IPS DF 19.7 (cell line): ENCODE results near the gene AOAH.

ENCODE experiments used
- DNase-seq: peaks from one replicate; pipeline ENCODE4 v3.0.0-alpha.2; 2013; ENCODE audit warnings: low read depth, low spot score

AOAH gene, protein sequence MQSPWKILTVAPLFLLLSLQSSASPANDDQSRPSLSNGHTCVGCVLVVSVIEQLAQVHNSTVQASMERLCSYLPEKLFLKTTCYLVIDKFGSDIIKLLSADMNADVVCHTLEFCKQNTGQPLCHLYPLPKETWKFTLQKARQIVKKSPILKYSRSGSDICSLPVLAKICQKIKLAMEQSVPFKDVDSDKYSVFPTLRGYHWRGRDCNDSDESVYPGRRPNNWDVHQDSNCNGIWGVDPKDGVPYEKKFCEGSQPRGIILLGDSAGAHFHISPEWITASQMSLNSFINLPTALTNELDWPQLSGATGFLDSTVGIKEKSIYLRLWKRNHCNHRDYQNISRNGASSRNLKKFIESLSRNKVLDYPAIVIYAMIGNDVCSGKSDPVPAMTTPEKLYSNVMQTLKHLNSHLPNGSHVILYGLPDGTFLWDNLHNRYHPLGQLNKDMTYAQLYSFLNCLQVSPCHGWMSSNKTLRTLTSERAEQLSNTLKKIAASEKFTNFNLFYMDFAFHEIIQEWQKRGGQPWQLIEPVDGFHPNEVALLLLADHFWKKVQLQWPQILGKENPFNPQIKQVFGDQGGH

DNA sequence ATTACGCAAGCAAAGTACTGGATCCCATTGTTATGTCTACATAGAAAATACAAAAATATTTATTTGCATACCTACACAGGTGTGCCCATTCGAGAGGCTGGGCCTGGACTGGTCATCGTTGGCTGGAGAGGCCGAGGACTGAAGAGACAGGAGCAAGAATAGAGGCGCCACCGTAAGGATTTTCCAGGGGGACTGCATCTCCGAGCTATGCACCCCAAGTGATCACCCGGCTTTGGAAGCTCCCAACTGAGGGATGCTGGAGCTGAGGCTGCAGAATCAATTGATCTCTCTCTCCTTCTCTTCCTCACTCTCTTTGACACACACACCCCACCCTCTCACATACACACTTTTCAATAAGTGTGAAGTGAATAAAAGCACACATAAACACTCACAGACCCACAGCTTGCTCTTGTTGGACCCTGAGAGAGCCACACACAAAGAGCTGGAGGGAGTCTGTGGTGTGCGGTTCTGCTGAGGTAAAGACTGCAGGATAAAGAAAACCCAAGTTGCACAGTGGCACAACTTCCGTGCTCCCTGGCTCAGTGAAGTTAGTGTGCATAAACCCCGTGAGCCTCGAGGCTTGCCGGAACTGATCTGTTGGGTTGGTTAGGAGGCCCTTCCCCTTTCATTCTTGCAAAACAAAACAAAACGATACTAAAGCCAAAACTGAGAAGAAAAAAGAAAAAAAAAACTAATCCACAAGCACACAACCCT, at the start of gene AOAH:
Gene AOAH (minus strand): TSS at position 544 of the 714 bp plus-strand sequence. CDS start 346 bp downstream, at position 198.
- DNase-seq: no peak

DNA sequence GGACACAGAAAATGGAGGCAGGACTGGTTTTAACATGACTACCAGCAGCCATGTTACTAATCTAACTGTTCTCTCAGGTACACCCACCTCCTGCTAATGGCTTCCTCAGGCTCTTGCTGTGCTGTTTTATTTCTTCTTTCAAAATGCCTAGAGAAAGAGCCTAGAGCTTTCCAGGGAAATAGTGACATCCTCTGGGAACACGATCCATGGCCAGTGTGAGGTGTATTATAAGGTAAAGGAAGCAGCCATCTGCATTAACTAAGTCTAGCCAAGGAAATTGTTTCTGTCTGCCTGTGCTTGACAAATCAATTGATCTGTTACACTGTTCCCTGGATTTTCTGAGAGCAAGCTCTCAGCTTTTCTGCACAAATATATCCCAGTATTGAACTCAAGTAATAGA, 42.2 kb upstream of the AOAH start:
- DNase-seq: no peak

DNA sequence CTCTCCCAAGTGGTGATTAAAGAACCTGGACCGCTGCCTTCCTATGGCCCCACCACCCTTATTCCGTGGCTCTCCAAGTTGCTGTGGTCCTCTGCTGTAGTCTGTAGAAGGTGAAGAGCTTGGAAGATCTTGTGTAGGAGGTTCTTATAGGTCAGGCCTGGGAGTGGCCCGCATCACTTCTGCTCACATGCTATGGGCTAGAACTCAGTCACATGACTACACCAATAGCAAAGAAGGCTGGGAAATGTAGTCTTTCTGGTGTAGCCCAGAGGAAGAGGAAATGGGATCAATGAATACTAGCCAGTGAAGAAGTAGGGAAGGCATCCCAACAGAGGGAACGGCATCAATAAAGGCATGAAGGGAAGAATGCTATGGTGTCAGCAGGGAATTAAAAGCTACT, 41.3 kb upstream of the AOAH start:
- peak; percentile 38 for DNase-seq

DNA sequence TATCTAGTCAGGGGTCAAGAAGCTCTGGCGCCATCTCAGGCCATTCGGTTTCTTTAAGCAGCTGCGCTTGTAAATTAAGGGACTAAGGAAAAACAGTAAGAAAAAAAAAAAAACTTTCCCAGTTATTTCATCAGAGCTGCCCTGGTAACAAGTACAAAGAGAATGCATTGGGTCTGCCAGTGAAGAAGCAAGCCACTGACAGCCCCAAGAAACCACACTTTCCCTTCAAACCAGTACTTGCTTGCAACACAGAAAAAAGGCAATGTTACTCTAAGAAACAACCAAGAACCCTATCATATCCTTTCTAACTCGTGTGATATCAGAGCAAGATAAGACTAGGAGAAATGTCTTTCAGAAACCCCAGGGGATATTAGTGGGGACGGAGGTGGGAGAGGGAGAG, 40.6 kb upstream of the AOAH start:
- DNase-seq: no peak

DNA sequence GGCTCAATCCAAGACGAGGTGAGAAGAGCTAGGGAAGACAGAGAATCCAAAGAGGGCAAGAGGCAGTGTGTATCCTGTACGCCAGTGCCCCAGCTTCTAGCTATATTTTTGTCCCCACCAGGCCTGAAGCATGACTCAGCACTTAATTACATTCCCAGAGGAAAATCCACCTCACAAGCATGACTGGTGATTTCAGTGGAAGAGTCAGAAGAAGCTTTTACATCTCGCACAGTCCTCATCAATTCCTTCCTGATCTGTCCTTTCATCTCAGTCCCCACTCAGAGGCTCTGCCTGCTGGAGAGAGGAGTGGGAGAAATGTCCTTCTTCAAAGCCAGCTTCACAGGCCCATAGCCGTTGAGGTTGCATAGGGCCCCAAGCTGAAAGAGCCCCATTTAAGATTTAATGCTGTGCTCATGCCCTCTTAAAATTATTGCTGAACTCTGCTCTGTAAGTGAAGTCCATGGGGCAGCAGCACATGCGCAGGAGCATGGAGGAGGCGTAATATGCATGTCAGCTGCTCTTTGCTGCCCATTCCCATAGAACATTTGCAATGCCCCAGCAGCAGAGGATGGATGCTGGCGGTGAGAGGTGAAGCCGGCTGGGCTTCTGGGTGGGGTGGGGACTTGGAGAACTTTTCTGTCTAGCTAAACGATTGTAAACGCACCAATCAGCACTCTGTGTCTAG, 39.0 kb upstream of the AOAH start:
- no peak for DNase-seq

DNA sequence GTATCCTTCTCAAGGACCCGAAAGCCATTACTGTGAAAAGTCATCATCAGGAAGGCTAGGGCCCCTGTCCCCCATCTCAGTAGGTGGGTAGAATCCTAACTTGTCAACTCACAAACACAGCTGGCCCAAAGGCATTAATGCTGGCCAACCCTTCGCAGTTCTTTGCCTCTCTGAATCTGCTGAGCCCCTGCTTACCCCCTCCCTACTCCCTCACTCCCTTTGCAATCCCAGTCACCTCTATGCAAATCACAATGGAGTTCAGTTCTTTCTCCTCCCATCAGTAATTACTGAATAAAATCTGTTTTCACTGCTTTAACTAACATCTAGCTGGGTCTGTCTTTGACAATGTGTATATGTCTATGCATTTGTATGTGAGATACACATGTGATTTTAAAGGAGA, 38.1 kb upstream of the AOAH start:
- DNase-seq: no peak

DNA sequence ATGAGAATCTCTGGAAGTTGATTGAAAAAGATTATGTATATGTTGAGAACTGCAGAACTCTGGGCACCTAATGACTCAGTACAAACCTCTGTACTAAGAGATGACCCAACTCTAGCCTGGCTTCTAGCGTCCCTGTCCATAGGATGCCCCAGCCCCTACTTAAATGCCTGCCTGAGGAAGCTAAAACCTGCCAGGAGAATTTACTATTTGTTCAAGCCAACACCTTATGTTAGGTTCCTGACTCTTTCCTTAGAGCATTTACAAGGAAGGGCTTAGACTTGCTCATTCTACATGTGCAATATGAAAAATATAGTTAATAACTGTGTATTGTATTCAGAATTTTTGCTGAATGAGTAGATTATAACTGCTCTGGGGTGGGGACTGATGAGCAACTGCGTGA, 37.5 kb upstream of the AOAH start:
- no peak for DNase-seq

DNA sequence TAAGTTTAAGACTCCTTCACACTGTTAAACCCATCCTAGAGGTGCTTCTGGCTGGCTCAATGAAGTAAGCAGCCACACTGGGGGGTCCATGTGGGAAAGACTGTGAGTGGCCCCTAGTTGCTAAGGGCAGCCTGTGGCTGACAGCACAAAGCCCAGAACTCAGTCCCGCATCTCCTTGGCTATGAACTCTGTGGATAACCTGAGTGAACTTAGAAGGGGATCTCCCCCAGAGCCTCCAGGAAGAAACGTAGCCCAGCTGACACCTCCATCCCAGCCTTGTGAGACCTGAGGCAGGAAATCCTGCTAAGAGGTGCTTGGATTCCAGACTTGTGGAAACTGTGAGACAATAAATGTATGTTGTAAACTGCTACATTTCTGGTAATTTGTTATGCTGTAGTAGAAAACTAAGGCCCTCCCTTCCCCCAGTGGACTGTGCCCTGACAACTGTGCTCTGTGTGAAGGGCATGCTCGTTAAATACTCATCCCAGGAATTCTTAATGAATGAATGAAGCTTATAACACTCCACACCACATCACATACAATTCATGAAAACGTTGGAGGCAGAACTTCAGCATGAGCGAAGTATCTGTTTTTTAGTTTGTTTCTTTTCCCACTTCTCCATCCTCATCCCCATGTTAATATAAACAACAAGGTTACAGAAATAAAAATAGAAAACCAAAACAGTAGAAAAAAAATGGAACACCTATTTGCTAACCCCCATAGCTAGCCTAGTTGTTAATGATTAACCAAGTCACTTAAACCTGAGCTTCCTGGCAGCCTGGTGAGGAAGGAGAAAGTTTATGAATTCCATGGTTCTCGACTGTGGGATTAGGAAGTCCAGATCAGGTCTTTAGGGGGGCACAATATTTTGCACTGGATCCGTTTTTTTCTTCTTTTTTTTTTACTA, 36.8 kb upstream of the AOAH start:
- no peak for DNase-seq

DNA sequence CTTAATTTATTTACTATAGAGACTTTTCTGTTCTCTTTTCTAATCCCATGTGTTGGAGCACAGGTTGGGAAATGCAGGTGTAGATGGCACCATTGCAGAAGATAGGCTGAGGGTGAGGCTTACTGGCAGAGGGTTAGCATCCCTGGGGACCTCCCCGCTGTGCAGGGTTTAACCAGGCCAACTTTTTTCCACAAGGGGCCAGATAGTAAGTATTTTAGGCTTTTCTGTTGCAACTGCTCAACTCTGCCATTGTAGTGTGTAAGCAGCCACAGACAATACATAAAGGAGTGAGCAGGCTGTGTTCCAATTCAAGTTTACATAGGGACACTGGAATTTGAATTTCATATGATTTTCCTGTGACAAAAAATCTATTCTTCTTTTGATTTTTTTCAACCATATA, 34.6 kb upstream of the AOAH start:
- no peak for DNase-seq

DNA sequence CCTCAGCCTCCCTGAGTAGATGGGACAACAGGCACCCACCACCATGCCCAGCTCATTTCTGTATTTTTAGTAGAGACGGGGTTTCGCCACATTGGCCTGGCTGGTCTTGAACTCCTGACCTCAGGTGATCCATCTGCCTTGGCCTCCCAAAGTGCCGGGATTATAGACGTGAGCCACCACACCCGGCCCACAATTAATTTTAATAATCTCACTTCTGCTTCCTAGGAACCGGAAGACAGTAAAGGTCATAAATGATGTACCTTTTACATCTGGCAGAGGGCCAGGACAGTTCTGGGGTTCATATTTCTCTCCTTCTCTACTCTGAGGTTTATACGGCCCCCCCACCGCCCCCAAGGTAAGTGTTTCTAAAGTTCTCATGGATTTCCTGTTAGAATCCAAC, 31.2 kb upstream of the AOAH start:
- no peak for DNase-seq

DNA sequence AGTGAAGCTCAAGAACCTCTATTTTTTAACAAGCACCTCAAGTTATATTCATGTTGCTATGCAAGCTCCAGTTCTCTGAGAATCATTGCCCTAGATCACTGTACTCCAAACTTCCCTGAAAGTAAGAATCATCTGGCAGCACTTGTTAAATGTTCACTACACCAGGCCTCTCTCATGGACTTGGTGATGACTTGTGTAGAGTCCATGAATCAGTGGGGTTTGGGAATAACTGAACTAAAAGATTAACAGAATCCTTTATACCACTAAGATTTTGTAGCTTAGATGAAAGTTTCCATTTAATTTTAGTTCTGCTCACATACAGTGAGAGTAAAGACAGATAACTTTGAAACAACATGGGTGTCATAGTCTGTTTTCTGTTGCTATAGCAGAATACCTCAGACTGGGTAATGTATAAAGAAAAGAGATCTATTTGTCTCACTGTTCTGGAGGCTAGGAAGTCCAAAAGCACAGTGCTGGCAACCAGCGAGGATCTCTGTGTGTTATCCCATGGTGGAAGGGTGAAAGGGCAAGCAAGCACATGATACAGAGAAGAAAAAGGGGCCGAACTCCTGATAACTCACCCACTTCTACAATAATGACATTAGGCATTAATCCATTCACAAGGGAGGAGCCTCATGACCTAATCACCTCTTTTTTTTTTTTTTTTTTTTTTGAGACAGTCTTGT, 27.9 kb upstream of the AOAH start:
- no peak for DNase-seq

DNA sequence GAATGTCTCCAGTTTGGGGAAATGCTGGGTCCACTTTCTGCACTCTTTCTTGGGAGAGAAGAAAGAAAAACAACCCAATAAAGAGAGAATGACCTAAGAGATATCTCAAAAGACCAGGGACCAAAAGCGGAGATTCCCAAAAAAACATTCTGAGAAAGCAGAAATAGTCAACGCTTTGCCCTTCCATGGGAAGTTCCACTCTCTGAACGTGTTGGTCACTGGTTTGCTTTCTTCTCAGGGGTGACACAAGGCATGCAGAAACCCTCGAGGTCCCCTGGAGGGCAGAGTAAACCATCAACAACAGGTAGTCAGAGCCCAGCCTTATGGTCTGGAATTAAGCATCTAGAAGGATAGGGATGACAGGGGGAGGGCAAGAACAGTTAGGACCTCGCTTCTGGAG, 26.2 kb upstream of the AOAH start:
- DNase-seq: no peak

DNA sequence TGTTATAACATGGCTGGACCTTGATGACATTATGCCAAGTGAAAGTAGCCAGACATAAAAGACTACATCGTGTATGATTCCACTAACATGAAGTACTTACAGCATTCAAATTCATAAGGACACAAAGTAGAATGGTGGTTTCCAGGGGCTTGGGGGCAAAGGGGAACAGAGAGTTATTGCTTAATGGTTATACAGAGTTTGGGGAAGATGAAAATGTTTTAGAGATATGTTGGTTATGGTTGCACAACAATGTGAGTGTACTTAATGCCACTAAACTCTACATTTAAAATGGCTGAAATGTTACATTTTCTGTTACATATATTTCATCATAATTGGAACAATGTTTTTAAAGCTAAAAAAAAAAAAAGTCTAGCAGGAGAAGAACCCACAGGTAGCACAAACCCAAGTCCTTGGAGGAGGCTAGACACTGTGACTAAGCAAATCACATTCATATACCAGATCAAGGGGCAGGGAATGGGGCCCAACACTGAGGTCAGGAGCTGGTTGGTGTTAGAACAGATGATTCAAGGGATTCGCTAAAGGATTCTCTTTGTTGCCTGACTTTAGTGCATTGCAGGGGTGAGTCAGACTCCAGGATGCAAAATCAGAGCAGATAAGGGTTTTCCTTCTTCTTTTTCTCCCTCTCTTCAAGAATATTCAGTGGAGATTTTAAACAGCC, 25.1 kb upstream of the AOAH start:
- no peak for DNase-seq

DNA sequence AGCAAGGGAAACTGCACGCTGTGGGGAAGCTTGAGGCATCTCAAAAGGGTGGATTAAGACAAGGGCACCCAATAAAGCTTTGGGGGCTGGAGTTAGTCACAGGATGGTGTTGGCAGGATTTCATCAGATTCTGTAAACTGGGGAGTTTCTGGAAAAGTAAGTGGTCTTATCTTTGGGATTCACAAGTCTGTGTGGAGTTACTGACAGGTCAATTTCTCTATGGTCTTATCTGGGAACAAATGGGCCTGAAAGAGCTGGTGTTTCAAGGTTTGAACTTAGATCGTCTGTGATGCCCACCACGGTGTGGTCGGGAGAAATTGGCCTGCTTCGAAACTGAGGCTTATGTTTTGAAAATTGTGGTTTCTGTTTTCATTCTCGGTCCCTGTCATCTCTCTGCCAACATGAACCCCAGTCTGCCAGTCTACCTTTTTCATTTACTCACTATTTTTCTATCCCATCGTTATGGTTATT, 23.8 kb upstream of the AOAH start:
- no peak for DNase-seq

DNA sequence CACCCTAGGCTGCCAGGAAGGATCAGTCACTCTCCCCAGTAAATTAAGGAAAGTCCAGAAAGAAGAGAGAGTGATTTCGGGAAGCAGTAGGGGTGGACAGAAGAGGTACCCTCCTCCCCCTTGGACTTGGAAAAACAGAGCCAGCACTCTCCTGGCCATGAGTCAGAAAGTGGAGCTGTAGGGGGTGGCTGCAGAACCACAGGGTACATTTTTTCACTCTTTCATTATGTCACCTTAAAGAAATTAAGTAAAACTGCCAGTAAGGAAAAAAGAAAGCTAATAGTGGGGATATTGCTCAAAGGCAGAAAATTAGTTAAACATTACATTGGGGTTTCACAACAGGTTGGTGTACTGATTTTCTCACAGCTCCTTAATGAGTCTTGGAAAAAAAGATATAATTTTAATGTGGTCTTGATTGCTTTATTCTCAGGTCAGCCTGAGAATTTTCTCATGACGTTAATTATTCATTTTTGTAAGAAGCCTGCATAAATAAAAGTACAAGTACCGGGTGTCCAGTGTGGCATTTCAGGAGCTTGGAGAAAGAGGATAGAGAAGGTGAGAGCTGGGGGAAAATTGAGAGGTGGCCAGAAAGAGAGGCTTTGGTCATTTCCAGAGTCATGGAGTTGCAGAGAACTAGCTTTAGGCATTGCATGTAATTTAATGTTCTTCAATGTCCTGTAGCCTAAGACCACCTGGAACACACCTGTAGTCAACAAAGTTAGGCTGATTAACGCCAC, 23.2 kb upstream of the AOAH start:
- DNase-seq: no peak

DNA sequence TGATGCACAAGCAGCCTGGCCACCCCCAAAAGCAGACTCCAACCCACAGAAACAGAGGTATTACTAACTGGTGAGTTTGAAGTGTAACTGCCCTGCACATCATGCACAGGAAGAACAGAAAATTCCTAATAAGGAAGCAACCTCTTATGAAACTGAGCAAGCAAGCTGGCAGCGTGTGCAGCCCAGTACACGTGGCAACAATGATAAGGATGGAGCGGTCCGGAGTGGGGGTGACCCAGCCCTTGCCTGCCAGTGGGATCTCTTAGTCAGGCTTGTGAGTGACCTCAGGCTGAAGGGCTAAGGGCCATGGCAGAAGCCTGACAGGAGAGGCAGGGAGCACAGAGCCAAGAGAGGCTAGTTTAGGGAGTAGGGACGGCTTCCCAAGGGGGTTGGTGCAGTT, 22.1 kb upstream of the AOAH start:
- no peak for DNase-seq

DNA sequence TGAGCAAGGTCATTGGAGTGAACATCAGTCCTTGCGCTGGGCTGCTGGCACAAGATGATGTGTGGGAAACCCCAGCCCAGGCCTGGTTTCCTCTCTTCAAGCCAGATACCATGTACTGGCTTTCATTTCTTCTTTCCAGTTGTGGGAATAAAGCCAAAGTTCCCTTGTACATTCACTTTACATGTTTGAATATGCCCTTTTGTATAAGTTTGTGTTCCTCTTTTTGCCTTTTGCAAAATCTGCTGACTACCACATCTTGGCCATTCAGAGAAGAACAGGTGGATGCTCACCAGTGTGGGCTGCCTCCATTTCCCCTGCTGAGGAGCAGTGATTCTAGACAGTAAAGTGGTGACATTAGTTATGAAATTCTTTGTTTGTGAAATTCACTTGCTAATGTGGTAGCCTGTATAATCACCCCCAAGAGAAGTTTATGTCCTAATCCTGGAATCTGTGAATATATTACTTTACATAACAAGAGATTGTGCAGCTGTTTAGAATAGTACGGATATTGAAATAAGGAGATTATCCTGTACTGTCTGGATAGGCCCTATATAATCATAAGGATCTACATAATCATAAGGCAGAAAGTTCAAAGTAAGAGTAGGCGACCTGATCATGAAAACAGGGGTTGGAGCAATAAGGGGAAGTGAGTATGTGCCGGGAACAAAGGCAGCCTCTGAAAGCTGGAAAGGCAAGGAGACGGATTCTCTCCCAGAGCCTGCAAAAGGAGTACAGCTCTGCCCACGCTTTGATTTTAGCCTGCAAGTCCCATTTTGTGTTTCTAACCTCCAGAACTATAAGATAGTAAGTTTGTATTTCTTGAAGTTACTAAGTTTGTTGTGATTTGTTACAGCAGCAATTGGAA, 18.8 kb upstream of the AOAH start:
- no peak for DNase-seq

DNA sequence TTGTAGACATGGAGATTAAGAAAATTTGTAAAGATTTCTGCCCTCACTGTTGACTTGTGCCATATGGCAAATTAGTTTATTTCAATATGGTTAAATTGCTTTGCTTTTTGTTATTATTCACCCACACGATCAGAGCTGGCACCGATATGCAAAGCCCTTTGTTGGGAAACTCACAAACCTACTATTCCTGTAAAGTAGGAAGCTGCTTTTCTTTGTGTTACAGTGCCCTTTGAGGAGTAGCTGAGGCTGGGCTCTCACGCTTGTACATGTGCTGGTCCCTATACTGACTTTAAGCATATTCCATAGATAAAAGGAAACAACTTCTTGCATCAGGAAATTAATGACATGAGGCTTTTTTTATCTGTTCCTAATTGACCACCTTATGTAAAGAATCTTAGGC, 17.6 kb upstream of the AOAH start:
- DNase-seq: no peak
